H9 (cell line): ENCODE results near the gene CCSER1. TPM values are rescaled to one million over a fixed set of nuclear protein-coding genes. Genes with fewer than 3 reads are reported as not detected.
A peak's percentile ranks its signal among the peaks of the same experiment; 100 is the strongest.
"Not testable (repeated sequence)": the region's sequence is repeated elsewhere in the genome, so short reads cannot be mapped to it uniquely, and the experiment has no call there.

Source experiments
- DNase-seq: peaks from one replicate; pipeline ENCODE4 v3.0.0-alpha.2; 2017
- H2AFZ ChIP-seq: one replicate; pipeline ENCODE4 v1.6.1; 2013; ENCODE audit warnings: mild to moderate bottlenecking, low read length, control low read depth, moderate library complexity
- H2AK5ac ChIP-seq: 2 replicates; pipeline ENCODE4 v1.6.1; 2013; ENCODE audit warnings: low read length, control low read depth, mixed read lengths; ENCODE audit not compliant: insufficient read length
- H2BK120ac ChIP-seq: one replicate; pipeline ENCODE4 v1.6.1; 2013; ENCODE audit warnings: low read depth, mild to moderate bottlenecking, low read length, control low read depth, inconsistent platforms; ENCODE audit not compliant: poor library complexity, severe bottlenecking
- H2BK12ac ChIP-seq: 2 replicates; pipeline ENCODE4 v1.6.1; 2013; ENCODE audit warnings: low read length, control low read depth, mixed read lengths, low read depth; ENCODE audit not compliant: insufficient read length
- H2BK15ac ChIP-seq: 2 replicates; pipeline ENCODE4 v1.6.1; 2013; ENCODE audit warnings: low read depth, low read length, control low read depth
- H2BK20ac ChIP-seq: one replicate; pipeline ENCODE4 v1.6.1; 2013; ENCODE audit warnings: low read depth, mild to moderate bottlenecking, low read length, control low read depth, inconsistent platforms; ENCODE audit not compliant: poor library complexity, severe bottlenecking
- H2BK5ac ChIP-seq: 2 replicates; pipeline ENCODE4 v1.6.1; 2013; ENCODE audit warnings: low read length, control low read depth, mixed read lengths; ENCODE audit not compliant: insufficient read length
- H3K14ac ChIP-seq: 2 replicates; pipeline ENCODE4 v1.6.1; 2013; ENCODE audit warnings: low read length, control low read depth; ENCODE audit not compliant: insufficient read depth
- H3K18ac ChIP-seq: 2 replicates; pipeline ENCODE4 v1.6.1; 2013; ENCODE audit warnings: low read depth, mild to moderate bottlenecking, mixed read lengths, low read length, control low read depth; ENCODE audit not compliant: insufficient read length
- H3K23ac ChIP-seq: 2 replicates; pipeline ENCODE4 v1.6.1; 2013; ENCODE audit warnings: low read length, control low read depth, mixed read lengths, low read depth; ENCODE audit not compliant: insufficient read length
- H3K23me2 ChIP-seq: 2 replicates; pipeline ENCODE4 v1.6.1; 2013; ENCODE audit warnings: low read depth, mild to moderate bottlenecking, mixed read lengths, low read length, control low read depth; ENCODE audit not compliant: insufficient read length, poor library complexity, severe bottlenecking
- H3K27ac ChIP-seq: 2 replicates; pipeline ENCODE4 v1.5.1; 2013; ENCODE audit warnings: low read length, control low read depth, mixed read lengths, low read depth; ENCODE audit not compliant: insufficient read length
- H3K27me3 ChIP-seq: 2 replicates; pipeline ENCODE4 v1.6.1; 2013; ENCODE audit warnings: low read length, control low read depth, inconsistent platforms; ENCODE audit not compliant: insufficient read depth
- H3K4ac ChIP-seq: 2 replicates; pipeline ENCODE4 v1.6.1; 2013; ENCODE audit warnings: low read depth, mild to moderate bottlenecking, control low read depth, inconsistent platforms, low read length, moderate library complexity
- H3K4me1 ChIP-seq: 2 replicates; pipeline ENCODE4 v1.6.1; 2013; ENCODE audit warnings: low read length, control low read depth, inconsistent platforms; ENCODE audit not compliant: insufficient read depth
- H3K4me2 ChIP-seq: 2 replicates; pipeline ENCODE4 v1.6.1; 2013; ENCODE audit warnings: low read length, control low read depth, mixed read lengths; ENCODE audit not compliant: insufficient read length, insufficient read depth
- H3K56ac ChIP-seq: 2 replicates; pipeline ENCODE4 v1.6.1; 2013; ENCODE audit warnings: low read depth, mild to moderate bottlenecking, mixed read lengths, low read length, control low read depth; ENCODE audit not compliant: insufficient read length
- H3K79me1 ChIP-seq: 2 replicates; pipeline ENCODE4 v1.6.1; 2013; ENCODE audit warnings: low read depth, mild to moderate bottlenecking, moderate library complexity, low read length, control low read depth, inconsistent platforms; ENCODE audit not compliant: insufficient read depth, poor library complexity, severe bottlenecking
- H3K79me2 ChIP-seq: 2 replicates; pipeline ENCODE4 v1.6.1; 2013; ENCODE audit warnings: low read length, control low read depth, inconsistent platforms; ENCODE audit not compliant: insufficient read depth
- H3K9ac ChIP-seq: 2 replicates; pipeline ENCODE4 v1.6.1; 2013; ENCODE audit warnings: low read length, control low read depth, mixed read lengths; ENCODE audit not compliant: insufficient read length; ENCODE audit errors: extremely low read depth
- H3K9me3 ChIP-seq: one replicate; pipeline ENCODE4 v1.6.1; 2013; ENCODE audit warnings: low read depth, low read length, inconsistent platforms; ENCODE audit not compliant: control insufficient read depth
- H3T11ph ChIP-seq: one replicate; pipeline ENCODE4 v1.6.1; 2013; ENCODE audit warnings: mild to moderate bottlenecking, low read length, control low read depth, inconsistent platforms
- H4K20me1 ChIP-seq: one replicate; pipeline ENCODE4 v1.6.1; 2013; ENCODE audit not compliant: control insufficient read depth, insufficient read length, insufficient read depth
- H4K5ac ChIP-seq: 2 replicates; pipeline ENCODE4 v1.6.1; 2013; ENCODE audit warnings: low read depth, mild to moderate bottlenecking, mixed read lengths, low read length, control low read depth; ENCODE audit not compliant: insufficient read length
- H4K8ac ChIP-seq: replicated peaks from 2 replicates; pipeline ENCODE4 v1.6.1; 2013; ENCODE audit warnings: low read length, control low read depth, mixed read lengths, low read depth; ENCODE audit not compliant: insufficient read length
- H4K91ac ChIP-seq: 2 replicates; pipeline ENCODE4 v1.6.1; 2013; ENCODE audit warnings: low read depth, mild to moderate bottlenecking, moderate library complexity, mixed read lengths, low read length, control low read depth; ENCODE audit not compliant: insufficient read length
- H3K27ac Mint-ChIP-seq, 3 experiments: 2 replicates in 2 of 3; 3 replicates in 1 of 3; pipeline ENCODE4 v1.8.0; 2020 to 2021; ENCODE audit warnings: mixed read lengths in 3 of 3, mild to moderate bottlenecking in 1 of 3, moderate library complexity in 1 of 3
- H3K27me3 Mint-ChIP-seq: 2 replicates; pipeline ENCODE4 v1.8.0; 2021; ENCODE audit warnings: low read depth, mild to moderate bottlenecking, moderate library complexity, mixed read lengths
- H3K36me3 Mint-ChIP-seq, 3 experiments: 2 replicates in 2 of 3; 3 replicates in 1 of 3; pipeline ENCODE4 v1.8.0; 2020 to 2021; ENCODE audit warnings: low read depth in 3 of 3, mixed read lengths in 3 of 3; ENCODE audit not compliant: insufficient read depth in 1 of 3
- H3K4me1 Mint-ChIP-seq, 2 experiments: 2 replicates each; pipeline ENCODE4 v1.8.0; 2020; ENCODE audit warnings: mixed read lengths in 2 of 2
- H3K4me3 Mint-ChIP-seq, 2 experiments: 2 replicates in 1 of 2; 3 replicates in 1 of 2; pipeline ENCODE4 v1.8.0; 2020 to 2021; ENCODE audit warnings: mild to moderate bottlenecking in 2 of 2, mixed read lengths in 2 of 2, moderate library complexity in 1 of 2
- H3K9me3 Mint-ChIP-seq, 2 experiments: 2 replicates in 1 of 2; 3 replicates in 1 of 2; pipeline ENCODE4 v1.8.0; 2020; ENCODE audit warnings: mild to moderate bottlenecking in 2 of 2, mixed read lengths in 2 of 2, moderate library complexity in 1 of 2
- WGBS: extraction: QIAGEN DNeasy Blood & Tissue Kit; methylation state at CpG from one replicate; pipeline ENCODE4 v1.1.7; 2013; ENCODE audit warnings: missing lambda C conversion rate, low lambda C conversion rate, mixed read lengths; ENCODE audit not compliant: insufficient read length; ENCODE audit errors: extremely low coverage; 5-methylcytosine and 5-hydroxymethylcytosine counted together
- total RNA-seq: library from RNA; stranded (reverse); gene quantifications from 2 replicates; pipeline ENCODE4 v1.2.1, GENCODE V29; 2021
- TF ChIP-seq, protein P1 (sequence below): fragments of 200-600 bp; sonication (generic); conservative IDR thresholded peaks from 3 replicates; pipeline ENCODE4 v1.8.0; 2021; ENCODE audit warnings: antibody characterized with exemption, mild to moderate bottlenecking

The CCSER1 gene
- total RNA-seq, 1 experiment from 2014 or later, result 0.37 TPM

DNA sequence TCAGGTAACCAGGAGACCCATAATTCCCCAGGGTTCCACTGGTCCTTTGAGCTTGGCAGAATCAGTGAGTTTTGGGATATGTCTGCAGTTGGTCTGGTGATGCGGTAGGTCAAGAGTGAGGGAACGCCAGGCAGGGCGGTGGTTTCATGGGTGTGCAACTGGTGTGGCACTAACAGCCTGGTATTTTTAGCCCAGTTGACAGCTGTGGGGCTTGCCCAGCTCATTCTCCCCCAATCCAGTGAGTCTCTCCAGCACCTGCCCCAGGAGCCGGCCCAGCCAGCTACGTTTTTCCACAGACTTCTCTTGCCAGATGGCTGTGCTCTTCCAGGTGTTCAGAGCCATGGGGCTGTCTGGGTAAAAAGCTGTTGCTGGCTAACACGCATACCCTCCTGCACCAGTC is 1019.9 kb downstream of the CCSER1 start:
- no peak overlapping the region for H3K23ac ChIP-seq
- H3K79me2 ChIP-seq, result no peaks in the 10 kb centered on the region
- H3K79me1 ChIP-seq, result no peaks in the 10 kb centered on the region
- H2BK120ac ChIP-seq, result no peak overlapping the region
- no CpG with 5 or more reads among the region's 6 CpGs for WGBS
- no peak overlapping the region for H3K27ac Mint-ChIP-seq
- H2AK5ac ChIP-seq, result no peak overlapping the region
- H2BK15ac ChIP-seq, result no peak overlapping the region
- H3K23me2 ChIP-seq, result no peaks in the 10 kb centered on the region
- DNase-seq, result peak; percentile 17
- H3K18ac ChIP-seq, result no peak overlapping the region
- no peak overlapping the region for H2BK5ac ChIP-seq
- no peaks in the 10 kb centered on the region for H3K27me3 Mint-ChIP-seq
- no peak overlapping the region for H3K14ac ChIP-seq
- H3K9me3 Mint-ChIP-seq, result peaks cover 27 to 37% of the 10 kb centered on the region in 2 experiments
- no peak overlapping the region for H2AFZ ChIP-seq
- peaks cover 7 to 10% of the 10 kb centered on the region in 2 experiments; a peak in 3 of 4 replicates for H3K4me1 Mint-ChIP-seq
- H3K56ac ChIP-seq, result no peak overlapping the region
- H3K9ac ChIP-seq, result no peak overlapping the region
- H3K27ac ChIP-seq, result no peak overlapping the region
- TF ChIP-seq, protein P1, sequence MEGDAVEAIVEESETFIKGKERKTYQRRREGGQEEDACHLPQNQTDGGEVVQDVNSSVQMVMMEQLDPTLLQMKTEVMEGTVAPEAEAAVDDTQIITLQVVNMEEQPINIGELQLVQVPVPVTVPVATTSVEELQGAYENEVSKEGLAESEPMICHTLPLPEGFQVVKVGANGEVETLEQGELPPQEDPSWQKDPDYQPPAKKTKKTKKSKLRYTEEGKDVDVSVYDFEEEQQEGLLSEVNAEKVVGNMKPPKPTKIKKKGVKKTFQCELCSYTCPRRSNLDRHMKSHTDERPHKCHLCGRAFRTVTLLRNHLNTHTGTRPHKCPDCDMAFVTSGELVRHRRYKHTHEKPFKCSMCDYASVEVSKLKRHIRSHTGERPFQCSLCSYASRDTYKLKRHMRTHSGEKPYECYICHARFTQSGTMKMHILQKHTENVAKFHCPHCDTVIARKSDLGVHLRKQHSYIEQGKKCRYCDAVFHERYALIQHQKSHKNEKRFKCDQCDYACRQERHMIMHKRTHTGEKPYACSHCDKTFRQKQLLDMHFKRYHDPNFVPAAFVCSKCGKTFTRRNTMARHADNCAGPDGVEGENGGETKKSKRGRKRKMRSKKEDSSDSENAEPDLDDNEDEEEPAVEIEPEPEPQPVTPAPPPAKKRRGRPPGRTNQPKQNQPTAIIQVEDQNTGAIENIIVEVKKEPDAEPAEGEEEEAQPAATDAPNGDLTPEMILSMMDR, result no peak
- H4K91ac ChIP-seq, result no peak overlapping the region
- H3T11ph ChIP-seq, result no peak overlapping the region
- H3K36me3 Mint-ChIP-seq, result peaks cover 5 to 22% (median 14%) of the 10 kb centered on the region in 3 experiments; a peak in 6 of 7 replicates
- H2BK12ac ChIP-seq, result no peak overlapping the region
- no peaks in the 10 kb centered on the region for H4K20me1 ChIP-seq
- H4K8ac ChIP-seq, result no peak overlapping the region
- H3K4me2 ChIP-seq, result no peak overlapping the region
- no peak overlapping the region for H3K4me3 Mint-ChIP-seq
- no peak overlapping the region for H3K4ac ChIP-seq
- H4K5ac ChIP-seq, result no peak overlapping the region
- H3K9me3 ChIP-seq, result no peaks in the 10 kb centered on the region
- no peak overlapping the region for H2BK20ac ChIP-seq
- no peaks in the 10 kb centered on the region; the same call in 1 of the 2 replicates for H3K4me1 ChIP-seq
- no peaks in the 10 kb centered on the region for H3K27me3 ChIP-seq

DNA sequence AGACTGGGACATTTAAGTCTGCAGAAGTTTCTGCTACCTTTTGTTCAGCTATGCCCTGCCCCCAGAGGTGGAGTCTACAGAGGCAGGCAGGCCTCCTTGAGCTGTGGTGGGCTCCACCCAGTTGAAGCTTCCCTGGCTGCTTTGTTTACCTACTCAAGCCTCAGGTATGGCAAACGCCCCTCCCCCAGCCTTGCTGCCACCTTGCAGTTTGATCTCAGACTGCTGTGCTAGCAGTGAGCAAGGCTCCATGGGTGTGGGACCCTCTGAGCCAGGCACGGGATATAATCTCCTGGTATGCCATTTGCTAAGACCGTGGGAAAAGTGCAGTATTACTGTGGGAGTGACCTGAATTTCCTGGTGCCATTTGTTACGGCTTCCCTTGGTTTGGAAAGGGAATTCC is 1026.8 kb downstream of the CCSER1 start:
- H3K4me3 Mint-ChIP-seq, H3K4me1 ChIP-seq, H2BK20ac ChIP-seq, H3K27me3 ChIP-seq, H3K56ac ChIP-seq, DNase-seq, H3K18ac ChIP-seq, H3K4ac ChIP-seq, H2BK120ac ChIP-seq, H4K5ac ChIP-seq, H2BK5ac ChIP-seq, H3K27ac ChIP-seq, H3K79me1 ChIP-seq, H2AK5ac ChIP-seq, H3K4me1 Mint-ChIP-seq, H3T11ph ChIP-seq, H3K23ac ChIP-seq, H3K79me2 ChIP-seq, H3K4me2 ChIP-seq, H4K8ac ChIP-seq, H3K23me2 ChIP-seq, H3K9me3 ChIP-seq, H2BK15ac ChIP-seq, H2AFZ ChIP-seq, H4K20me1 ChIP-seq, H3K27ac Mint-ChIP-seq, H3K9ac ChIP-seq, H2BK12ac ChIP-seq, H3K27me3 Mint-ChIP-seq, H3K14ac ChIP-seq, H4K91ac ChIP-seq: not testable (repeated sequence)
- H3K36me3 Mint-ChIP-seq, result peaks cover 7 to 30% (median 17%) of the 10 kb centered on the region in 3 experiments; a peak in 6 of 7 replicates
- peaks cover 29 to 45% of the 10 kb centered on the region in 2 experiments for H3K9me3 Mint-ChIP-seq
- no CpG with 5 or more reads among the region's 4 CpGs for WGBS
